Measurements from ENCODE around the gene PCBP3. TPM values are rescaled to one million over a fixed set of nuclear protein-coding genes. Genes with fewer than 3 reads are reported as not detected.
A peak's percentile ranks its signal among the peaks of the same experiment; 100 is the strongest.

The PCBP3 gene
- total and polyA plus RNA-seq, 2 of the 8 experiments (the other 6 are each of a cell fraction or from before 2014, with no cell fraction given), result 3.5 to 6.3 TPM

GRCh38 chr21:45973475-45974072 lies 330.0 kb downstream of the PCBP3 start (continued):
- TF ChIP-seq SIN3A (conservative IDR thresholded peaks at IDR 0.05 in 1 of 2, IDR thresholded peaks at IDR 0.05 in 1 of 2; ENCODE audit: low read depth in 1 of 2, low read length in 2 of 2), result peak in 1 of 2 experiments; percentile 57; a peak in 1 of 4 replicates
